HG02981 (cell line): ENCODE measurements around the gene COLGALT1.
"Not testable (repeated sequence)": the region's sequence is repeated elsewhere in the genome, so short reads cannot be mapped to it uniquely, and the experiment has no call there.

ENCODE experiments used
- ATAC-seq: cut with Tn5 transposase; IDR thresholded peaks from one replicate; pipeline ENCODE4 v1.9.1; 2021; ENCODE audit warnings: mild to moderate bottlenecking, moderate library complexity; ENCODE audit not compliant: unreplicated experiment

COLGALT1 gene

GRCh38 chr19:17590866-17591265, 35.4 kb downstream of the COLGALT1 start:
- ATAC-seq: no peak

GRCh38 chr19:17594296-17594695, 38.8 kb downstream of the COLGALT1 start:
- ATAC-seq: not testable (repeated sequence)

DNA sequence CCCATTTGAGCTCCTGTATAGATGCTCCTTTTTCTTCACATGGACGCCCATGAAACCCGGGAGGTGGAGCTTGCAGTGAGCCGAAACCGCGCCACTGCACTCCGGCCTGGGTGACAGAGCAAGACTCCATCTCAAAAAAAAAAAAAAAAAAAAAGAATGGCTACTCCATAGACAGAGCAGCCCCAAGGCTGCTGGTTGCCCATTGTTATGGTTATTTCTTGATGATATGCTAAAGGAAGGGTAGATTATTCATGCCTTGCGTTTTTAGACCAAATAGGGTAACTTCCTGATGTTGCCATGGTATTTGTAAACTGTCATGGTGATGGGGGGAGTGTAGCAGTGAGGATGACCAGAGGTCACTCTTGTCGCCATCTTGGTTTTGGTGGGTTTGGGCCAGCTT, 42.6 kb downstream of the COLGALT1 start:
- ATAC-seq: not testable (repeated sequence)

- no peak for ATAC-seq
These were observed 43.5 kb downstream of the COLGALT1 start for GRCh38 chr19:17598953-17599352.

DNA sequence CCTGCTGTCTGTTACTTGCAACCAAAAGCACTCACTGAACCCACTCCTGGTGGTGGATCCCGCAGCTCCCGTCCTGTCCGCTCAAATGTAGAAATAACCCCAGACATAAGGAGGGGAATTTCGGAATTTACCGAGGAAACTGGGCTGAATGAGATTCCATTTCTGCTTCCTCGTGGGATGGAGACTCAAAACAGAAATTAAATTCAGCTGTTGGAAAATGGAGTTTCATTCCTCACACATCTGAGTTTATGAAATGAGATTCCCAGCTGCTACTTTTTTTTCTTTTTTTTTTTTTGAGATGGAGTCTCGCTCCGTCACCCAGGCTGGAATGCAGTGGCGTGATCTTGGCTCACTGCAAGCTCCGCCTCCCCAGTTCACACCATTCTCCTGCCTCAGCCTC, 44.3 kb downstream of the COLGALT1 start:
- ATAC-seq: no peak

- no peak for ATAC-seq
These were observed 46.2 kb downstream of the COLGALT1 start for GRCh38 chr19:17601683-17602082.

DNA sequence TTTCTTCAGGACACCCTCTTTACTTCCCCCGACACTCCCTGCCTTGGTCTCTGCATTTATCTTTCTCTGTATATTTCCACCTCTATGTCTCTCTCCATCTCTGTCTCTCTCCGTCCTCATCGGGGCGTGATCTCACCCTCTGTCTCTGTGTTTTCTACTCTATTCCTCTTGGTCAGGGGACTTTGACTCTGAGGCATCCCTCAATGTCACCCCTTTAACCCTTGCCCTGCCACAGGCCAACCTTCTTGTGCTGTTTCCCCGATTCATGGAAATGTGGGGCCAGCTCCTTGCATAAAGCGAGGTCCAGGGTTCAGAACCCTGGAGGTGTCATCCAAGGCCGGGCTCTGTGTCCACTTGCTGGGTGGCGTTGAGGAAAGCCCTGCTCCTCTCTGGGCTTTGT, 46.8 kb downstream of the COLGALT1 start:
- no peak for ATAC-seq

GRCh38 chr19:17602872-17603510, 47.5 kb downstream of the COLGALT1 start:
- no peak for ATAC-seq

DNA sequence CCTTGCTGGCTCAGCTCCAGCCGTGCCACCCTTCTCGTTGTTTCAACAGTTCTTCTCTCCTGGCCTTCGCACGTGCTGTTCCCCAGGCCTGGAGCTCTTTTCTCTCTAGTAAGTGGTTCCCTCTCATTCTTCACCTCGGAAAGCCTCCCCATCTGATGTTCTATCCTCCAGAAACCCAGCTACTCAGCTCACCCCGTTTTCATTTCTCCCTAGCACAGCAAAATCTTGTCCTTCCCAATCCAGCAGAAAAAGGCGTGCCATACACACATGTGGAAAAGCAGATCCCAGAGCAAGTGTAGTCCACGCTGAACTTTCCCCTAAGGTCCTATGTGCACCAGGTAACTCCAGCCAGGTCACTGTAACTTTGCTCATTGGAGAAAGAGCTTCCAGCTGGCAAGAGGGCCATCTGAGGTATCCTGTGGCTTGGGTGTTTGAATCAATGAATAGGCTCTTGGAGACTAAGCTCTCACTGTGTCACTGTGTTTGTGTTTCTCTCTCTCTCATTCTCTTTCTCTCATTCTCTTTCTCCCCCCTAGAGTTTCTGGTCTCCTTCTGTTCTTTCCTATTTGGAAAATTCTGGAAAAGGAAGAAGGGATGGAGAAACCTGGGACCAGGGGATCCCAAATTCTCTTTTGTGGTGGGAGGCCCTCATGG, 49.0 kb downstream of the COLGALT1 start:
- ATAC-seq: no peak

GRCh38 chr19:17605117-17605516, 49.7 kb downstream of the COLGALT1 start:
- no peak for ATAC-seq

- peak; percentile 76 for ATAC-seq
These were observed 50.5 kb downstream of the COLGALT1 start for GRCh38 chr19:17605761-17606589.

- ATAC-seq: no peak
These were observed 51.2 kb downstream of the COLGALT1 start for GRCh38 chr19:17606590-17607185.

- ATAC-seq: no peak
These were observed 52.5 kb downstream of the COLGALT1 start for GRCh38 chr19:17607936-17608335.

DNA sequence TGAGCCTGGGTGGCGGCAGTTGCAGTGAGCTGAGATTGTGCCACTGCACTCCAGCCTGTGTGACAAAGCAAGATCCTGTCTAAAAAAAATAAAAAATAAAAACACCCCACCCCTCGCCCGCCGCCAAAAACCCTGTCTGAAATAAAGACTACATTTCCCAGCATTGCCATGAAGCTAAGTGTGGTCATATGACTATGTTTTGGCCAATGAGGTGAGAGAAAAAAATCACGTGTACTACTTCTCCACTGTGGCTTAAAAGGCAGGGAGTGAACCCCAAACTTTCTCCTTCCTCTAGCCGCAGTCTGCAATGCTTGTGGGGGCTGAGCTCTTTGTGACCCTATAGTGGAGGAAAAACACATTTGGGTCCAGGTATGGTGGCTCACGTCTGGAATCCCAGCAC, 54.9 kb downstream of the COLGALT1 start:
- no peak for ATAC-seq

- ATAC-seq: no peak
These were observed 56.2 kb downstream of the COLGALT1 start for GRCh38 chr19:17611462-17612244.

GRCh38 chr19:17614476-17614875, 59.0 kb downstream of the COLGALT1 start:
- no peak for ATAC-seq

DNA sequence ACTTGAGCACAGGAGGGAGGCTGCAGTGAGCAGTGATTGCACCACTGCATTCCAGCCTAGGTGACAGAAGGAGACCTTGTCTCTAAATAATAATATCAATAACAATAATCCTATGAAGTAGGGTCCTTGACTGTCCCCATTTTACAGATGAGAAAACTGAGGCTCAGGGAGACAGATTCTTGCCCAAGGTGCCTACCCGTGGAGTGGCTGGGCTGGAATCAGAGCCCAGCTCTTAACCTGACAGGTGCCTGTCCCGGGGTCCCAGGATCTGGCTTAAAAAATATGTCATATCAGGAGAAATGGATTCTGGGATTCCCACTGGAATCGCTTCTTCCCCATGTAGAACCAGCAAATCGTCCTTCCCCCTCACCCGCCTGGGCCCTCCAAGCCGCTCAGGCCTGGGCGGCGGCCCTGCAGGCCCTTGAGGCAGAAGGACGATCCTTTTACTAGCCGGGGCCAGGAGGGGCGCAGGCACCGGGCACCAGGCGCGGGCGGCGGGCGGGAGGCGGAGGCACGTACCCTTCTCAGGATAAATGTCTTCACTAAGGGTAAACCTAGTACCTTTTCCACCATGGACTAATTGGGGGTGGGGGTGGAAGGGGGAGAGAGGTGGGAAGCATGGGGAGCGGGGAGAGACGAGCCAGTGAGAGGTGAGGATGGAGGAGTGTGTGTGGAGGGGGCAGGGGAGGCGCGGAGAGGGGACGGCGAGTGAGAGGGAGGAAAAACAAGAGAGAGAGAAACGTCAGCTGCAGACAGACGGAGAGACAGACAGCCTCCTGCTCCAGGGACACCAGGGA, 60.6 kb downstream of the COLGALT1 start:
- ATAC-seq: no peak

- no peak for ATAC-seq
These were observed 61.2 kb downstream of the COLGALT1 start for GRCh38 chr19:17616686-17616960.

DNA sequence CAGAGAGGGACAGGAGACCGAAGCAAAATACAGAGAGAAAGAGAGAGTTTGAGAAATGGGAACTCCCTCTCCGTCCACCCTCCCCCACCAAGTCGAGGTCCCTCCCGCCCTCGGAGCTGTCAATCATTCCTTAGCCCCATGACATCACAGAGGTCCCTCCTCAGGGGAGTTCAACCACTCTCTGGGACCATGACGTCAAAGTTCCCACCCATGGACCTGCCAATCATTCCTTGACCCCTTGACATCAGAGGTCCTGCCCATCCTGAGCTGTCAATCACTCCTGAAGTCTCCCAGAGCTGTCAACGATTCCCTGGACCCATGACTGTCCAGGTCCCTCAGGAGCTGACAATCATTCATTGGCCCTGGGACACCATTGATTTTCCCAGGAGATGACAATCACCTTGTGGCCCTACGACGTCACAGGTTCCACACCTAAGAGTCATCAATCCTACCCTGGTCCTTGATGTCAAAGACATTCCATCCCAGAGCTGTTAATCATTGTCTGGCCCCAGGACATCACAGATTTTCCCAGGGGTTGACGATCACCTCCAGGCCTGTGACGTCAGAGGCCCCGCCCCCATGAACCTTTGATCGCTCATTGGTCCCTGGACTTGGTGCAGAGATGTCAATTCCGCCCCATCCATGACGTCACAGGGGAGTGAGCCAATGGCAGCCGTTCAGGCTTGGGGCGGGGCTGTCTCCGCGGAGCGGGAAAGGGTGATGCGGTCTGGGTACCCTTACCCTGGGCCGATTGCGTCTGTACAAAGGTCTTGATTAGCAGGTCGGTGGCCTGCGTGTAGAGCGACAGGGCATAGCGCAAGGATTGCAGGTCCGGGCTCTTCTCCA, 61.7 kb downstream of the COLGALT1 start:
- no peak for ATAC-seq
